ENCODE measurements around the gene WSB2. TPM values are rescaled to one million over a fixed set of nuclear protein-coding genes. Genes with fewer than 3 reads are reported as not detected.
A peak's percentile ranks its signal among the peaks of the same experiment; 100 is the strongest.

The WSB2 gene
- total and polyA plus RNA-seq, 2 of the 8 experiments (the other 6 are each of a cell fraction or from before 2014, with no cell fraction given) = 47.5 to 58.2 TPM

GRCh38 chr12:118103601-118104382, 42.8 kb upstream of the WSB2 start, which contains the start of gene VSIG10 (continued):
- TF ChIP-seq ATF3 (IDR thresholded peaks at IDR 0.05; ENCODE audit: insufficient read depth, low read depth, low read length) (no peak), KDM5A (IDR thresholded peaks at IDR 0.05; ENCODE audit: low read length) (no peak), NANOG (IDR thresholded peaks at IDR 0.05; ENCODE audit: insufficient read depth, low read depth, low read length, poor library complexity, severe bottlenecking) (no peak), POLR2A (IDR thresholded peaks at IDR 0.05; ENCODE audit: control extremely low read depth in 1 of 2, low read depth in 2 of 2, low read length in 2 of 2) (no peak; a peak in 1 of 3 replicates), CBX5 (IDR thresholded peaks at IDR 0.05; ENCODE audit: low read depth, low read length) (no peak), CHD1 (IDR thresholded peaks at IDR 0.05; ENCODE audit: low read depth, low read length) (0 out of 2 replicates have a peak, but pooled peaks have one; percentile 19), YY1 (IDR thresholded peaks at IDR 0.05; ENCODE audit: low read depth, low read length) (peak; percentile 70; the same call in 1 of the 2 replicates), JUND (IDR thresholded peaks at IDR 0.05; ENCODE audit: low read length) (no peak), PHF8 (conservative IDR thresholded peaks at IDR 0.05; ENCODE audit: low read depth, low read length) (peak; percentile 81), CREB1 (IDR thresholded peaks at IDR 0.05) (no peak), HDAC6 (IDR thresholded peaks at IDR 0.05; ENCODE audit: low read depth, low read length) (no peak), TAF1 (IDR thresholded peaks at IDR 0.05; ENCODE audit: low read depth, low read length) (0 out of 2 replicates have a peak, but pooled peaks have one; percentile 25), GABPA (IDR thresholded peaks at IDR 0.05; ENCODE audit: borderline replicate concordance, insufficient read depth, low read length) (no peak)
